Measurements from ENCODE around the gene FABP3. TPM values are rescaled to one million over a fixed set of nuclear protein-coding genes. Genes with fewer than 3 reads are reported as not detected.

FABP3 gene
- polyA plus RNA-seq, 1 donor from 2014 or later: 7.1 TPM

GRCh38 chr1:31354283-31354682, 18.6 kb downstream of the FABP3 start:
- Histone ChIP-seq H2AFZ (ENCODE audit: low read depth, low read length) (no peak overlapping the region), H4K20me1 (ENCODE audit: insufficient read depth) (no peaks in the 10 kb centered on the region), H3K9me3 (ENCODE audit: low read length) (no peaks in the 10 kb centered on the region), H3K27ac (ENCODE audit: low read length) (no peak overlapping the region), H3K27me3 (ENCODE audit: insufficient read depth, low read depth, low read length) (no peaks in the 10 kb centered on the region), H3F3A (ENCODE audit: insufficient read depth, low read length, poor library complexity, severe bottlenecking) (no peaks in the 10 kb centered on the region), H3K4me2 (ENCODE audit: low read length) (no peak overlapping the region), H3K9ac (ENCODE audit: low read length) (no peak overlapping the region), H3K36me3 (ENCODE audit: insufficient read depth, low read length) (no peaks in the 10 kb centered on the region), H3K4me3 (ENCODE audit: low read length) (no peak overlapping the region), H3K79me2 (replicated peaks; ENCODE audit: insufficient read depth, low read length) (no peaks in the 10 kb centered on the region), H3K9me2 (ENCODE audit: insufficient read depth, low read length) (no peaks in the 10 kb centered on the region)
- TF ChIP-seq RAD21 (conservative IDR thresholded peaks at IDR 0.05) (no peak), POLR2AphosphoS5 (IDR thresholded peaks at IDR 0.05) (no peak), SMC3 (conservative IDR thresholded peaks at IDR 0.05; ENCODE audit: poor library complexity) (no peak), TAF1 (IDR thresholded peaks at IDR 0.05; ENCODE audit: low read depth) (no peak), MXI1 (conservative IDR thresholded peaks at IDR 0.05; ENCODE audit: poor library complexity, severe bottlenecking) (no peak), EP300 (conservative IDR thresholded peaks at IDR 0.05; ENCODE audit: poor library complexity, severe bottlenecking) (no peak), CTCF (IDR thresholded peaks at IDR 0.05; ENCODE audit: poor library complexity, severe bottlenecking) (no peak), REST (IDR thresholded peaks at IDR 0.05; ENCODE audit: borderline replicate concordance) (no peak), EZH2 (IDR thresholded peaks at IDR 0.05; ENCODE audit: borderline replicate concordance, insufficient read depth, low read length, poor library complexity, severe bottlenecking) (no peak)

- H4K20me1 ChIP-seq (ENCODE audit: insufficient read depth): no peaks in the 10 kb centered on the region
- H3K79me2 ChIP-seq (replicated peaks; ENCODE audit: insufficient read depth, low read length): no peaks in the 10 kb centered on the region
- no peak for TF ChIP-seq TAF1 (IDR thresholded peaks at IDR 0.05; ENCODE audit: low read depth)
- TF ChIP-seq EP300 (conservative IDR thresholded peaks at IDR 0.05; ENCODE audit: poor library complexity, severe bottlenecking): no peak
- TF ChIP-seq REST (IDR thresholded peaks at IDR 0.05; ENCODE audit: borderline replicate concordance): no peak
- TF ChIP-seq RAD21 (conservative IDR thresholded peaks at IDR 0.05): no peak
- TF ChIP-seq MXI1 (conservative IDR thresholded peaks at IDR 0.05; ENCODE audit: poor library complexity, severe bottlenecking): no peak
- TF ChIP-seq SMC3 (conservative IDR thresholded peaks at IDR 0.05; ENCODE audit: poor library complexity): no peak
- no peak for TF ChIP-seq POLR2AphosphoS5 (IDR thresholded peaks at IDR 0.05)
- no peak for TF ChIP-seq EZH2 (IDR thresholded peaks at IDR 0.05; ENCODE audit: borderline replicate concordance, insufficient read depth, low read length, poor library complexity, severe bottlenecking)
- no peak for TF ChIP-seq CTCF (IDR thresholded peaks at IDR 0.05; ENCODE audit: poor library complexity, severe bottlenecking)
- H3K4me3 ChIP-seq (ENCODE audit: low read length): no peak overlapping the region
- H3K27me3 ChIP-seq (ENCODE audit: insufficient read depth, low read depth, low read length): no peaks in the 10 kb centered on the region
- no peak overlapping the region for H3K4me2 ChIP-seq (ENCODE audit: low read length)
- no peak overlapping the region for H3K27ac ChIP-seq (ENCODE audit: low read length)
- H3K9me3 ChIP-seq (ENCODE audit: low read length): no peaks in the 10 kb centered on the region
- no peaks in the 10 kb centered on the region for H3K36me3 ChIP-seq (ENCODE audit: insufficient read depth, low read length)
- H3F3A ChIP-seq (ENCODE audit: insufficient read depth, low read length, poor library complexity, severe bottlenecking): no peaks in the 10 kb centered on the region
- H3K9ac ChIP-seq (ENCODE audit: low read length): no peak overlapping the region
- no peak overlapping the region for H2AFZ ChIP-seq (ENCODE audit: low read depth, low read length)
- H3K9me2 ChIP-seq (ENCODE audit: insufficient read depth, low read length): no peaks in the 10 kb centered on the region
These were observed 24.4 kb downstream of the FABP3 start for GRCh38 chr1:31348449-31348848.
